Endothelial cell of umbilical vein (primary cell): Measurements from ENCODE around the gene CREB3L2. TPM values are rescaled to one million over a fixed set of nuclear protein-coding genes. Genes with fewer than 3 reads are reported as not detected.

Experiments used
- BruUV-seq: library from RNA; stranded (reverse); fragments of 400-500 nt; replicated peaks from 2 replicates; lab custom pipeline; 2021; lab: Mats Ljungman, UMichigan
- CTCF ChIA-PET: fragments of 300-600, 350-600 bp; sonication (Branson Sonifier 250); formaldehyde crosslinking; loops from one replicate; lab custom pipeline; 2021; ENCODE audit warnings: antibody characterized with exemption, inconsistent platforms; lab: Charles Lee
- POLR2A ChIA-PET: fragments of 300-600, 350-600 bp; sonication (Branson Sonifier 250); formaldehyde crosslinking; loops from one replicate; lab custom pipeline; 2021; ENCODE audit warnings: antibody characterized with exemption, inconsistent platforms; lab: Charles Lee
- DNase-seq: peaks from one replicate; pipeline ENCODE4 v3.0.0-alpha.2; 2011; ENCODE audit warnings: low read depth, low spot score
- FAIRE-seq: peaks from 2 replicates; lab custom pipeline; 2011; peaks lifted over from hg19 to GRCh38; lab: Jason Lieb, UNC
- H2AFZ ChIP-seq: 2 replicates; pipeline ENCODE4 v1.6.0; 2012; ENCODE audit warnings: low read depth, low read length, control low read depth, inconsistent platforms
- H3K27ac ChIP-seq: 2 replicates; pipeline ENCODE4 v1.5.1; 2011; ENCODE audit warnings: low read depth, mild to moderate bottlenecking, control low read depth, low read length, moderate library complexity; ENCODE audit not compliant: insufficient read depth
- H3K27me3 ChIP-seq, 2 experiments: 2 replicates each; pipeline versions ENCODE4 v1.6.0 to v1.6.1; 2011; ENCODE audit warnings: low read length in 2 of 2, mixed read lengths in 1 of 2; ENCODE audit not compliant: control insufficient read depth in 2 of 2, insufficient read depth in 2 of 2
- H3K36me3 ChIP-seq, 2 experiments: 2 replicates in 1 of 2; 3 replicates in 1 of 2; pipeline ENCODE4 v1.5.1; 2011; ENCODE audit warnings: low read length in 2 of 2, mild to moderate bottlenecking in 1 of 2, moderate library complexity in 1 of 2; ENCODE audit not compliant: control insufficient read depth in 2 of 2, insufficient read depth in 2 of 2; ENCODE audit errors: extremely low read depth in 1 of 2
- H3K4me1 ChIP-seq: 3 replicates; pipeline ENCODE4 v1.5.1; 2011; ENCODE audit warnings: mild to moderate bottlenecking, low read length; ENCODE audit not compliant: control insufficient read depth, insufficient read depth; ENCODE audit errors: extremely low read depth
- H3K4me2 ChIP-seq: 2 replicates; pipeline ENCODE4 v1.6.1; 2011; ENCODE audit warnings: low read length, control low read depth, mixed read lengths; ENCODE audit not compliant: insufficient read depth
- H3K4me3 ChIP-seq, 3 experiments: fragments of 200-600 bp in 1 of 3; sonication (generic), shearing (Covaris generic) in 1 of 3; replicated peaks in 1 of 3; 2 replicates each; pipeline ENCODE4 v1.5.1; 2011 to 2016; ENCODE audit warnings: control low read depth in 3 of 3, low read length in 3 of 3, mild to moderate bottlenecking in 2 of 3, inconsistent platforms in 1 of 3, low read depth in 1 of 3, moderate library complexity in 1 of 3; ENCODE audit not compliant: insufficient read depth in 1 of 3
- H3K79me2 ChIP-seq: 2 replicates; pipeline ENCODE4 v1.6.0; 2012; ENCODE audit warnings: low read length, inconsistent platforms; ENCODE audit not compliant: control insufficient read depth, insufficient read depth
- H3K9ac ChIP-seq: replicated peaks from 2 replicates; pipeline ENCODE3; 2011; ENCODE audit warnings: low read length, control low read depth; ENCODE audit not compliant: insufficient read depth; ENCODE audit errors: extremely low read depth
- H3K9me1 ChIP-seq: replicated peaks from 3 replicates; pipeline ENCODE4 v1.6.0; 2011; ENCODE audit warnings: mild to moderate bottlenecking, low read length; ENCODE audit not compliant: control insufficient read depth, insufficient read depth; ENCODE audit errors: extremely low read depth
- H3K9me3 ChIP-seq: replicated peaks from 2 replicates; pipeline ENCODE4 v1.5.1; 2012; ENCODE audit warnings: low read length, inconsistent platforms; ENCODE audit not compliant: control insufficient read depth, insufficient read depth
- H4K20me1 ChIP-seq: replicated peaks from 2 replicates; pipeline ENCODE3; 2011; ENCODE audit warnings: mild to moderate bottlenecking, low read length; ENCODE audit not compliant: control insufficient read depth, insufficient read depth; ENCODE audit errors: extremely low read depth
- CTCF ChIP-seq, 2 donors: IDR thresholded peaks; 1 replicate in 1 of 2; 2 replicates in 1 of 2; pipeline ENCODE4 v1.5.1; 2011; ENCODE audit warnings: low read length in 2 of 2, mild to moderate bottlenecking in 2 of 2, moderate library complexity in 2 of 2, control low read depth in 1 of 2, inconsistent platforms in 1 of 2, low read depth in 1 of 2; ENCODE audit not compliant: insufficient read depth in 1 of 2; ENCODE audit errors: extremely low read depth in 1 of 2
- EZH2 ChIP-seq: IDR thresholded peaks from 2 replicates; pipeline ENCODE4 v1.6.1; 2012; ENCODE audit warnings: borderline replicate concordance, low read depth, mild to moderate bottlenecking, moderate library complexity, low read length, inconsistent platforms; ENCODE audit not compliant: severe bottlenecking
- FOS ChIP-seq: IDR thresholded peaks from 2 replicates; pipeline ENCODE4 v1.6.1; 2011; ENCODE audit warnings: mild to moderate bottlenecking, low read length, moderate library complexity, borderline replicate concordance; ENCODE audit not compliant: insufficient read depth
- GATA2 ChIP-seq: IDR thresholded peaks from 2 replicates; pipeline ENCODE4 v1.7.0; 2011; ENCODE audit warnings: low read depth, mild to moderate bottlenecking, moderate library complexity, mixed read lengths, low read length; ENCODE audit not compliant: insufficient read length, insufficient read depth
- JUN ChIP-seq: IDR thresholded peaks from 2 replicates; pipeline ENCODE4 v1.6.1; 2011; ENCODE audit warnings: borderline replicate concordance, low read depth; ENCODE audit not compliant: insufficient read length, insufficient read depth
- MAX ChIP-seq: IDR thresholded peaks from 2 replicates; pipeline ENCODE4 v1.6.1; 2011; ENCODE audit not compliant: insufficient read depth, insufficient read length
- MYC ChIP-seq: IDR thresholded peaks from one replicate; pipeline ENCODE4 v1.6.1; 2011; ENCODE audit warnings: mild to moderate bottlenecking, low read depth, low read length
- POLR2A ChIP-seq: IDR thresholded peaks from 2 replicates; pipeline ENCODE4 v1.6.1; 2012; ENCODE audit warnings: low read depth, mild to moderate bottlenecking, control low read depth, low read length
- POLR2AphosphoS5 ChIP-seq: IDR thresholded peaks from 2 replicates; pipeline ENCODE4 v1.6.1; 2012; ENCODE audit warnings: low read depth, mild to moderate bottlenecking, control low read depth, low read length, moderate library complexity; ENCODE audit not compliant: insufficient read depth
- dilution Hi-C: fragments of 300-500 bp; cut with MboI; formaldehyde crosslinking; loops from one replicate; pipeline ENCODE4 v1.15.0; 2019; ENCODE audit warnings: low sequenced_read_pairs; ENCODE audit not compliant: extremely low pct_ligation_motif_present
- intact Hi-C: fragments of 100-400 bp; cut with micrococcal nuclease; formaldehyde crosslinking; loops from one replicate; pipeline ENCODE4 v1.10.0; 2022
- polyA plus RNA-seq, 4 experiments: library from polyadenylated mRNA; depleted of rRNA in 3 of 4; stranded (reverse) in 3 of 4; unstranded in 1 of 4; fragments of >200 nt; gene quantifications; 2 replicates each; pipeline versions ENCODE4 v1.2.1 to v1.2.3, GENCODE V29; 2011 to 2012; ENCODE audit warnings: missing spikeins in 1 of 4
- total RNA-seq: library from RNA; stranded (reverse); gene quantifications from 2 replicates; pipeline ENCODE4 v1.2.3, GENCODE V29; 2021

CREB3L2 gene
- total and polyA plus RNA-seq, 2 donors (not counting 3 experiments of a cell fraction or from before 2014, with no cell fraction given), result 32.1 to 93.4 TPM

- FAIRE-seq (no peak), DNase-seq (no peak)
- intact Hi-C loops (no loop called here), dilution Hi-C loops (no loop called here)
- ChIA-PET CTCF (interaction anchor here (1.4 kb wide), 1 partner anchor 62 kb away, joined by 3 read pairs; the partner anchor contains the start of gene CREB3L2), POLR2A (no interaction called here)
- Histone ChIP-seq H4K20me1 (peaks cover 3% of the 10 kb centered on the region), H3K9ac (no peak overlapping the region), H3K4me1 (peaks cover 15% of the 10 kb centered on the region), H3K9me1 (no peaks in the 10 kb centered on the region), H3K4me3 (no peak overlapping the region), H2AFZ (no peak overlapping the region), H3K9me3 (no peaks in the 10 kb centered on the region), H3K27me3 (no peaks in the 10 kb centered on the region), H3K27ac (no peak overlapping the region), H3K4me2 (no peak overlapping the region), H3K36me3 (no peaks in the 10 kb centered on the region), H3K79me2 (peaks cover 57% of the 10 kb centered on the region)
- no TSS peak for BruUV-seq
- no peak for TF ChIP-seq JUN
Measured at GRCh38 chr7:137940218-137940617, 61.7 kb downstream of the CREB3L2 start.

GRCh38 chr7:137937202-137937560, 64.7 kb downstream of the CREB3L2 start:
- Histone ChIP-seq H3K36me3 (no peaks in the 10 kb centered on the region), H4K20me1 (no peaks in the 10 kb centered on the region), H3K9ac (no peak overlapping the region), H3K79me2 (peaks cover 69% of the 10 kb centered on the region), H3K4me1 (peaks cover 32% of the 10 kb centered on the region), H3K27me3 (no peaks in the 10 kb centered on the region), H3K9me1 (no peaks in the 10 kb centered on the region), H3K27ac (no peak overlapping the region), H3K4me3 (no peak overlapping the region), H3K4me2 (no peak overlapping the region), H2AFZ (no peak overlapping the region), H3K9me3 (no peaks in the 10 kb centered on the region)
- TF ChIP-seq FOS (no peak), POLR2A (no peak), JUN (no peak), POLR2AphosphoS5 (no peak), MAX (no peak), GATA2 (no peak), CTCF (IDR thresholded peaks at IDR 0.05; ENCODE audit: extremely low read depth in 1 of 2, insufficient read depth in 1 of 2, low read depth in 1 of 2, low read length in 2 of 2) (no peak), MYC (no peak), EZH2 (no peak)
- CTCF ChIA-PET, result interaction anchor here (1.3 to 1.8 kb wide), 5 partner anchors 13 to 72 kb away, joined by 3 to 10 read pairs (median 4); partner anchors contain the start of gene CREB3L2
- dilution Hi-C loops (no loop called here), intact Hi-C loops (loop anchor here (2.0 kb wide), 1 partner anchor 66 kb away; the partner anchor contains the start of gene CREB3L2)
- FAIRE-seq (no peak), DNase-seq (no peak)
- BruUV-seq, result no TSS peak
- POLR2A ChIA-PET, result no interaction called here
